Mesendoderm (in vitro differentiated cells): ENCODE results near the gene ICA1.

ENCODE experiments used
- DNase-seq: peaks from one replicate; pipeline ENCODE4 v3.0.0; 2013
- H2AK5ac ChIP-seq: 2 replicates; pipeline ENCODE4 v1.6.1; 2013; ENCODE audit warnings: low read length, inconsistent platforms
- H2BK120ac ChIP-seq: 2 replicates; pipeline ENCODE4 v1.6.1; 2013; ENCODE audit warnings: low read depth, mild to moderate bottlenecking, low read length, moderate library complexity, mixed read lengths
- H2BK15ac ChIP-seq: replicated peaks from 2 replicates; pipeline ENCODE4 v1.6.1; 2013; ENCODE audit warnings: low read depth, mild to moderate bottlenecking, moderate library complexity
- H2BK5ac ChIP-seq: 2 replicates; pipeline ENCODE4 v1.6.1; 2013; ENCODE audit warnings: low read length, inconsistent platforms
- H3K18ac ChIP-seq: 2 replicates; pipeline ENCODE4 v1.6.1; 2013; ENCODE audit warnings: mild to moderate bottlenecking, low read length, mixed read lengths
- H3K23ac ChIP-seq: one replicate; pipeline ENCODE4 v1.6.1; 2013; ENCODE audit warnings: low read length
- H3K27ac ChIP-seq: 2 replicates; pipeline ENCODE4 v1.5.1; 2013; ENCODE audit warnings: low read depth, mild to moderate bottlenecking, inconsistent platforms, low read length, moderate library complexity
- H3K27me3 ChIP-seq: 2 replicates; pipeline ENCODE4 v1.6.1; 2013; ENCODE audit warnings: low read length, control low read depth, mild to moderate bottlenecking, inconsistent platforms; ENCODE audit not compliant: insufficient read depth, poor library complexity
- H3K36me3 ChIP-seq: 2 replicates; pipeline ENCODE4 v1.6.1; 2013; ENCODE audit warnings: low read length, inconsistent platforms; ENCODE audit not compliant: control insufficient read depth, insufficient read depth
- H3K4ac ChIP-seq: one replicate; pipeline ENCODE4 v1.6.1; 2013; ENCODE audit warnings: low read depth, mild to moderate bottlenecking, low read length, moderate library complexity
- H3K4me1 ChIP-seq: 2 replicates; pipeline ENCODE4 v1.6.1; 2013; ENCODE audit warnings: low read depth, low read length, inconsistent platforms; ENCODE audit not compliant: control insufficient read depth
- H3K4me2 ChIP-seq: 2 replicates; pipeline ENCODE4 v1.6.1; 2013; ENCODE audit warnings: low read length
- H3K4me3 ChIP-seq: 2 replicates; pipeline ENCODE4 v1.5.1; 2013; ENCODE audit warnings: mild to moderate bottlenecking, low read length
- H3K56ac ChIP-seq: one replicate; pipeline ENCODE4 v1.6.1; 2013; ENCODE audit warnings: low read length
- H3K79me1 ChIP-seq: 2 replicates; pipeline ENCODE4 v1.6.1; 2013; ENCODE audit warnings: low read length, inconsistent platforms
- H3K79me2 ChIP-seq: 2 replicates; pipeline ENCODE4 v1.6.1; 2013; ENCODE audit warnings: mild to moderate bottlenecking, low read length; ENCODE audit not compliant: control insufficient read depth, insufficient read depth
- H3K9ac ChIP-seq: 2 replicates; pipeline ENCODE4 v1.6.1; 2013; ENCODE audit warnings: low read length, inconsistent platforms
- H4K5ac ChIP-seq: one replicate; pipeline ENCODE4 v1.6.1; 2013; ENCODE audit warnings: low read length
- H4K8ac ChIP-seq: one replicate; pipeline ENCODE4 v1.6.1; 2013; ENCODE audit warnings: low read depth, mild to moderate bottlenecking, control low read depth, low read length, moderate library complexity
- WGBS: extraction: QIAGEN DNeasy Blood & Tissue Kit; methylation state at CpG from one replicate; pipeline ENCODE4 v1.1.7; 2013; ENCODE audit warnings: low lambda C conversion rate, missing lambda C conversion rate; ENCODE audit not compliant: insufficient coverage; ENCODE audit errors: extremely low coverage; 5-methylcytosine and 5-hydroxymethylcytosine counted together

Gene ICA1

DNA sequence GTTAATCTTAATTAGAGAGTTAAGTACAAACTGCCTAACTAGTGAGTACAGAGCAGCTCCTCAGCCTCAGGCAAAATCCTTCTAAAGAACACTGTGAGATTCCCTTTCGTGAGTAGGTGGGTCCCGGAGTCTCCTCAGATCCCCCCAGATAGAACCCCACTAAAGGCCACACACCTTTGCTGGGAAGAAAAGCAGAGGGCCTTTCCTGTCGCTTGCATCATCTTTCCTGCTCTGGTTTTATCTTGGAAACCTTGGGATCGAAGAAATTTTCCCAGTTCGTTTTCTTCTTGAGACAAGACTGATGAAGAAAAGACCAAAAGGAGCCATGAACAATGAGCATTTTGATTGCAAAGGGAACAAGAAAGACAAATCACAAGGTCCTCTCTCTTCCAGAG lies 40.9 kb downstream of the ICA1 start:
- Histone ChIP-seq H2AK5ac (no peak overlapping the region), H2BK5ac (no peak overlapping the region), H4K8ac (no peak overlapping the region), H3K9ac (no peak overlapping the region), H3K79me1 (no peaks in the 10 kb centered on the region), H3K23ac (no peak overlapping the region), H2BK15ac (no peak overlapping the region), H2BK120ac (no peak overlapping the region), H3K27ac (no peak overlapping the region), H3K36me3 (no peaks in the 10 kb centered on the region), H3K79me2 (no peaks in the 10 kb centered on the region), H3K18ac (peak overlapping the region; percentile 52), H3K56ac (no peak overlapping the region), H4K5ac (no peak overlapping the region), H3K4me1 (no peaks in the 10 kb centered on the region), H3K4me3 (no peak overlapping the region), H3K27me3 (no peaks in the 10 kb centered on the region), H3K4me2 (no peak overlapping the region), H3K4ac (no peak overlapping the region)
- WGBS: no CpG with 5 or more reads among the region's 5 CpGs
- peak; percentile 59 for DNase-seq

DNA sequence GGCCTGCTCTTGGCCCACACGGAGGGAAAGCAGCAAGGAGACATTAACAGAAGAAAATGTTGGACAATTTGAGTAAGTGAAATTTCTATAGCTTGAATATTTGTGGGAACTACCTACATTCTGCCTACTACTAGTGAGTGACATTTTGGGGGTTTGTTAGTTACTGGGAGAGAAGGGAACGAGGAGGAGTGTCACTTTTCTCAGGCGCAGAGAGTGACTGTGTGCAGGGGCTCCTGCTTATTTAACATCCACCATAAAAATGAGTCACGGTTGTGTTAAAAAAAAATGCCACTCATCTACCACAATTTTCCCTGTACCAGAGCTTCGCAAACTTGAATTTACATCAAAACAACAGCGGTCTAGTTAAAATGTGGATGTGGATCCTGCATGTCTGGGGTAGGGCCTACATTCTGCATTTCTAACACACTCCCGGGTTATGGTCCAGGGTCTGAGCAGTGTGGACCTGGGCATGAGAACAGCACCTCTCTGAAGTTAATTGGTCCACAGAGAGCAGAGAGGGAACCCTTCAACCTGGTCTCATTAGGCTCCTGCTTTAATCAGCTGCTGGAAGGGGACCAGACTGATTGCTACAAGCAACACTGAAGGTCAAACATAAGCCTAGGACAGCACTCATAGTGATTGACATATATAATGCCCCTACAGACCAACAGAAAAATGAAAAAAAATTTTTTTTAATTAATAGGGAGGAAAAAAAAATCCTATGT lies 41.4 kb downstream of the ICA1 start:
- Histone ChIP-seq H3K9ac (no peak overlapping the region), H3K4me3 (no peak overlapping the region), H3K4ac (no peak overlapping the region), H2BK5ac (no peak overlapping the region), H3K23ac (no peak overlapping the region), H3K27me3 (no peaks in the 10 kb centered on the region), H3K18ac (peak overlapping the region; percentile 52), H3K4me2 (no peak overlapping the region), H2AK5ac (no peak overlapping the region), H3K27ac (no peak overlapping the region), H3K79me1 (no peaks in the 10 kb centered on the region), H4K8ac (no peak overlapping the region), H3K4me1 (no peaks in the 10 kb centered on the region), H4K5ac (no peak overlapping the region), H3K56ac (peak overlapping the region; percentile 54), H3K36me3 (no peaks in the 10 kb centered on the region), H2BK120ac (no peak overlapping the region), H2BK15ac (no peak overlapping the region), H3K79me2 (no peaks in the 10 kb centered on the region)
- WGBS: no CpG with 5 or more reads among the region's 7 CpGs
- no peak for DNase-seq

DNA sequence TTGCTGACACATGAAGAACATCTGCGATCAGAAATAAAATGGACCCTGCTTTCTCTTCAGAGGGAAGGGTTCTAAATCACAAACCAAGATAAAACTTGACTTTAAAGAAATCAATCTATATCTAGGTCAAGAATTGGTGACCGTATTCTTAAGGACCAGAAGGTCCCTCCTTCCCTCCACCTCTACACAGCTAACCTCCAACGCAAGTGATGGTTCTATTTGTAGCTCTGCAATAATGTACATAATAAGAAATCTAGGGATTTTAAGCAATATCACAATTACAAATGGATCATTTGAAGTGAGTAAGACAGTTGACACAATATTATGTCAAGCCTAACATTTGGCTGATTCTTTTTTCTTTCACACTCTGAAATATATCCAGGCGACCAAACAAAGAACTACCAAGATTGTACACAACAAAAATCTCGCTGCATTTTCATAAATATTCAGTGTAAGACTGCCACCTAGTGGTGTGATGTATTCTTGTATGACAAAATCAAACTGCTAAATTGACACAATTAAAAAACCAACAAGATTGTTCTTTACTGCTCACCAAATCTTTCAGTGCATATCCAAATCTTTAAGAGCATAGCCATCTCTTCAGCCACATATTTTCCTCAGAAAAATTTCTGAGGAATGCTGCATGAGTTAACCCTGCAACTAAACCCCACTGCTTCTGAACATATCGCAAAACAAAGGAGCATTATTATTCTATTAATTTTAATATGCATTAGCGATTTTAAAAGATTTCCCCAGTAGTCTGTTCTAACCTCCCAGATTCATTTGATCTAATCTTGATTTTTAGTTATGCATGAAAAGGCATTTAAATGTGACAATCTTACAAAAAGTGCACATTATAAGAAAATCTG lies 44.5 kb downstream of the ICA1 start:
- Histone ChIP-seq H3K79me1 (no peaks in the 10 kb centered on the region), H3K36me3 (no peaks in the 10 kb centered on the region), H4K5ac (no peak overlapping the region), H2BK15ac (no peak overlapping the region), H3K27me3 (no peaks in the 10 kb centered on the region), H4K8ac (no peak overlapping the region), H2AK5ac (no peak overlapping the region), H3K4me2 (no peak overlapping the region), H3K18ac (no peak overlapping the region), H3K4me1 (peaks cover 3% of the 10 kb centered on the region), H3K4me3 (no peak overlapping the region), H3K27ac (no peak overlapping the region), H3K4ac (no peak overlapping the region), H3K56ac (no peak overlapping the region), H3K79me2 (no peaks in the 10 kb centered on the region), H2BK120ac (no peak overlapping the region), H2BK5ac (no peak overlapping the region), H3K23ac (no peak overlapping the region), H3K9ac (no peak overlapping the region)
- DNase-seq: peak; percentile 55
- no CpG with 5 or more reads among the region's 7 CpGs for whole genome bisulfite sequencing

DNA sequence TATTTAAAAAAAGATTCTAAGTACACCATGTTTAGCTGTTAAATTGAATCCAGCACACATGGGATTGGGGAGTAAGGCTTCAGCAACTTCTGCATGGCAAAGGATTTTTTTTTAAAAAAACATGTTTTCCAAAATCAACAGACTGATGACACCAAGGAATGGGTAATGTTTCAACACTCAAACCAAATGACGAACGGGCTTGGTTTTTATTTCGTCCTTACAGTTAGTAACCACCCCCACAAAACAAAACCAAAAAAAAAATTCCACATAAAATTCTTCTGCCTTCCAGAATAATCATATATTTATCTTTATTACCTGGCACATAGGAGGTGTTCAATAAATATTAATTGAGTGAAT lies 45.7 kb downstream of the ICA1 start:
- Histone ChIP-seq H4K5ac (no peak overlapping the region), H3K4me2 (no peak overlapping the region), H3K18ac (no peak overlapping the region), H3K23ac (no peak overlapping the region), H3K4me1 (peaks cover 3% of the 10 kb centered on the region), H2AK5ac (no peak overlapping the region), H4K8ac (no peak overlapping the region), H3K79me2 (no peaks in the 10 kb centered on the region), H3K27ac (no peak overlapping the region), H3K9ac (no peak overlapping the region), H2BK5ac (no peak overlapping the region), H2BK120ac (no peak overlapping the region), H3K36me3 (no peaks in the 10 kb centered on the region), H3K27me3 (no peaks in the 10 kb centered on the region), H3K56ac (no peak overlapping the region), H3K79me1 (no peaks in the 10 kb centered on the region), H3K4ac (no peak overlapping the region), H3K4me3 (no peak overlapping the region), H2BK15ac (no peak overlapping the region)
- no peak for DNase-seq
- WGBS: no CpG with 5 or more reads among the region's 3 CpGs

DNA sequence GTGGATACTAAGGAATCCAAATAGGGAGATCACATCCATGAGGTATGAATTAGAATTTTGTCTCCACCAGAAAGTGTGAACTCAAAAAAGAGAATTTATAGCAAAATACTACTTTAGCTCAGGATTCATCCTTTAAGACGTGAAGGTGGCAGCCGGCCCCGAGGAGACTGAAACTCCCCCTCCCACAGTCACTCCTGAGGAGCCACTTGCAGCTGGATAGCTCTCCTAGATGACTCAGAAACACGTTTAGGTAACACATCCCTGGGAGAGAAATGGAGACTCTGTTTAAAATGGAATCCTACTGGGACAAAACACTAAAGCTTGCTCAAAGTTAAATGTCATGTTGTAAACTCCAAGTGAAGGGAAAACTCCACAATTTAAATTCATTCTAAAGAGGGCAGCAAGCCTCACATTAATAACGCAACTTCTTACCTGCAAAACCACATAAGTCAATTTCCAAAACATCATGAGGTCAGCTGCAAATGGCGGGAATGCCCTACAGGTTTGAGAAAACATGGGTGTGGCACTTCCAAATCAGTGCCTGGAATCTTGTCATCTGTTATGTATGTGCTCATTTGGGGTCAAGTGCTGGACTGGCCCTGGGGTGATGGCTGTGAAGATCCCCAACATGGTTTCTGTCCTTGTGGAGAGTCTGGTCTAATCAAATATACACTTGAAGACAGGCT lies 46.2 kb downstream of the ICA1 start:
- Histone ChIP-seq H3K36me3 (no peaks in the 10 kb centered on the region), H3K18ac (no peak overlapping the region), H3K4me3 (no peak overlapping the region), H3K23ac (no peak overlapping the region), H2BK15ac (no peak overlapping the region), H2BK120ac (no peak overlapping the region), H3K56ac (no peak overlapping the region), H3K79me1 (no peaks in the 10 kb centered on the region), H3K27ac (no peak overlapping the region), H3K27me3 (no peaks in the 10 kb centered on the region), H3K79me2 (no peaks in the 10 kb centered on the region), H4K5ac (no peak overlapping the region), H3K4me2 (no peak overlapping the region), H3K4me1 (peaks cover 3% of the 10 kb centered on the region), H2AK5ac (no peak overlapping the region), H2BK5ac (no peak overlapping the region), H3K4ac (no peak overlapping the region), H3K9ac (no peak overlapping the region), H4K8ac (no peak overlapping the region)
- WGBS: no CpG with 5 or more reads among the region's 6 CpGs
- peak; percentile 55 for DNase-seq
